Inflammatory macrophage treated with lipopolysaccharide for 4 hours (primary cell): ENCODE measurements around the gene L3MBTL1.

Source experiments
- DNase-seq: peaks from one replicate; pipeline ENCODE4 v3.0.0-alpha.2; 2020

The L3MBTL1 gene

GRCh38 chr20:43590392-43591303, 83.2 kb downstream of the L3MBTL1 start, which contains the start of gene IFT52:
Gene IFT52 (plus strand): TSS chr20:43590937. CDS start chr20:43594699, 3,762 bp downstream.
- DNase-seq = peak; percentile 91
